K562 (cell line): ENCODE results near the gene NUP98.

ENCODE experiments used
- NR2F6 ChIP-seq: fragments of 450-650 bp; formaldehyde crosslinking; IDR thresholded peaks from 2 replicates; pipeline ENCODE4 v1.4.0; 2020; ENCODE audit warnings: mild to moderate bottlenecking
- TF ChIP-seq, protein P1 (sequence below): sonication (generic); formaldehyde crosslinking; IDR thresholded peaks from 2 replicates; pipeline ENCODE4 v1.8.1; 2023; ENCODE audit warnings: mild to moderate bottlenecking, missing genetic modification reagents

GRCh38 chr11:3836903-3837302, 39.5 kb upstream of the NUP98 start:
- TF ChIP-seq, protein P1, sequence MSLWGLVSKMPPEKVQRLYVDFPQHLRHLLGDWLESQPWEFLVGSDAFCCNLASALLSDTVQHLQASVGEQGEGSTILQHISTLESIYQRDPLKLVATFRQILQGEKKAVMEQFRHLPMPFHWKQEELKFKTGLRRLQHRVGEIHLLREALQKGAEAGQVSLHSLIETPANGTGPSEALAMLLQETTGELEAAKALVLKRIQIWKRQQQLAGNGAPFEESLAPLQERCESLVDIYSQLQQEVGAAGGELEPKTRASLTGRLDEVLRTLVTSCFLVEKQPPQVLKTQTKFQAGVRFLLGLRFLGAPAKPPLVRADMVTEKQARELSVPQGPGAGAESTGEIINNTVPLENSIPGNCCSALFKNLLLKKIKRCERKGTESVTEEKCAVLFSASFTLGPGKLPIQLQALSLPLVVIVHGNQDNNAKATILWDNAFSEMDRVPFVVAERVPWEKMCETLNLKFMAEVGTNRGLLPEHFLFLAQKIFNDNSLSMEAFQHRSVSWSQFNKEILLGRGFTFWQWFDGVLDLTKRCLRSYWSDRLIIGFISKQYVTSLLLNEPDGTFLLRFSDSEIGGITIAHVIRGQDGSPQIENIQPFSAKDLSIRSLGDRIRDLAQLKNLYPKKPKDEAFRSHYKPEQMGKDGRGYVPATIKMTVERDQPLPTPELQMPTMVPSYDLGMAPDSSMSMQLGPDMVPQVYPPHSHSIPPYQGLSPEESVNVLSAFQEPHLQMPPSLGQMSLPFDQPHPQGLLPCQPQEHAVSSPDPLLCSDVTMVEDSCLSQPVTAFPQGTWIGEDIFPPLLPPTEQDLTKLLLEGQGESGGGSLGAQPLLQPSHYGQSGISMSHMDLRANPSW (CRISPR knock-in tag): no peak
- TF ChIP-seq NR2F6: no peak
